Activated naive CD4-positive, alpha-beta T cell treated with anti-CD3 and anti-CD28 coated beads, Interleukin-2, amount 50 U/mL, for 16 hours (primary cell): Measurements from ENCODE around the gene DNAI7.

Experiments used
- DNase-seq: peaks from one replicate; pipeline ENCODE4 v3.0.0-alpha.2; 2020

DNAI7 gene

GRCh38 chr12:25162866-25163265, 32.1 kb downstream of the DNAI7 start:
- DNase-seq, result no peak

- DNase-seq, result no peak
Observed at GRCh38 chr12:25156061-25156460, 38.9 kb downstream of the DNAI7 start.

- DNase-seq, result no peak
Observed at GRCh38 chr12:25155022-25155576, 39.9 kb downstream of the DNAI7 start.

GRCh38 chr12:25152055-25152454, 42.9 kb downstream of the DNAI7 start:
- no peak for DNase-seq

GRCh38 chr12:25151476-25151875, 43.5 kb downstream of the DNAI7 start:
- no peak for DNase-seq

GRCh38 chr12:25146686-25147085, 48.3 kb downstream of the DNAI7 start:
- DNase-seq, result no peak

GRCh38 chr12:25135531-25136154, 59.3 kb downstream of the DNAI7 start:
- no peak for DNase-seq

GRCh38 chr12:25131270-25131669, 63.7 kb downstream of the DNAI7 start:
- no peak for DNase-seq

GRCh38 chr12:25130741-25131188, 64.2 kb downstream of the DNAI7 start:
- no peak for DNase-seq

GRCh38 chr12:25126746-25127145, 68.2 kb downstream of the DNAI7 start:
- no peak for DNase-seq

GRCh38 chr12:25126101-25126500, 68.9 kb downstream of the DNAI7 start:
- no peak for DNase-seq

GRCh38 chr12:25124493-25124892, 70.5 kb downstream of the DNAI7 start:
- no peak for DNase-seq

GRCh38 chr12:25123126-25123525, 71.8 kb downstream of the DNAI7 start:
- DNase-seq, result no peak

GRCh38 chr12:25121916-25122315, 73.0 kb downstream of the DNAI7 start:
- no peak for DNase-seq

GRCh38 chr12:25121110-25121509, 73.8 kb downstream of the DNAI7 start:
- no peak for DNase-seq

- DNase-seq, result no peak
Observed at GRCh38 chr12:25119020-25119419, 75.9 kb downstream of the DNAI7 start.

- no peak for DNase-seq
Observed at GRCh38 chr12:25115677-25116076, 79.3 kb downstream of the DNAI7 start.

GRCh38 chr12:25113651-25114050, 81.3 kb downstream of the DNAI7 start:
- no peak for DNase-seq

GRCh38 chr12:25110260-25110659, 84.7 kb downstream of the DNAI7 start:
- no peak for DNase-seq

GRCh38 chr12:25107920-25108319, 87.0 kb downstream of the DNAI7 start:
- no peak for DNase-seq

GRCh38 chr12:25106818-25107217, 88.1 kb downstream of the DNAI7 start:
- no peak for DNase-seq

GRCh38 chr12:25102402-25102801, 92.6 kb downstream of the DNAI7 start:
- no peak for DNase-seq

- no peak for DNase-seq
Observed at GRCh38 chr12:25101092-25101445, 93.9 kb downstream of the DNAI7 start.

GRCh38 chr12:25100194-25101091, 94.5 kb downstream of the DNAI7 start:
- DNase-seq, result no peak
